WTC11 (cell line): ENCODE data around the gene PRPF6. TPM values are rescaled to one million over a fixed set of nuclear protein-coding genes. Genes with fewer than 3 reads are reported as not detected.

Experiments
- ATAC-seq: fragments of 200-7000 bp; cut with Tn5 transposase; 2 replicates; pipeline ENCODE4 v1.10.0; 2021; ENCODE audit warnings: mild to moderate bottlenecking, moderate library complexity
- CTCF ChIA-PET: fragments of 300-600 bp; sonication (Branson Sonifier 250); formaldehyde crosslinking; loops from one replicate; lab custom pipeline; 2021; ENCODE audit warnings: antibody characterized with exemption; lab: Charles Lee
- POLR2A ChIA-PET: fragments of 350-600 bp; sonication (Branson Sonifier 250); formaldehyde crosslinking; loops from one replicate; lab custom pipeline; 2021; ENCODE audit warnings: antibody characterized with exemption; lab: Charles Lee
- DNase-seq: peaks from one replicate; pipeline ENCODE4 v3.0.0; 2021; ENCODE audit warnings: low spot score
- H3K27ac Mint-ChIP-seq: 2 replicates; pipeline ENCODE4 v1.8.0; 2021; ENCODE audit warnings: mixed read lengths
- H3K27me3 Mint-ChIP-seq: 2 replicates; pipeline ENCODE4 v1.8.0; 2021; ENCODE audit warnings: low read depth, mild to moderate bottlenecking, moderate library complexity, mixed read lengths
- H3K36me3 Mint-ChIP-seq: 2 replicates; pipeline ENCODE4 v1.8.0; 2021; ENCODE audit warnings: mixed read lengths
- H3K4me1 Mint-ChIP-seq: 2 replicates; pipeline ENCODE4 v1.8.0; 2022; ENCODE audit warnings: mixed read lengths
- H3K4me3 Mint-ChIP-seq: 2 replicates; pipeline ENCODE4 v1.8.0; 2021; ENCODE audit warnings: mild to moderate bottlenecking, moderate library complexity, mixed read lengths
- H3K9me3 Mint-ChIP-seq: 2 replicates; pipeline ENCODE4 v1.8.0; 2021; ENCODE audit warnings: mixed read lengths
- CREB1 ChIP-seq: sonication (generic); formaldehyde crosslinking; IDR thresholded peaks from 2 replicates; pipeline ENCODE4 v1.8.0; 2023; ENCODE audit warnings: mild to moderate bottlenecking, missing genetic modification reagents
- GABPB1 ChIP-seq: sonication (generic); formaldehyde crosslinking; IDR thresholded peaks from 2 replicates; pipeline ENCODE4 v1.8.1; 2023; ENCODE audit warnings: mild to moderate bottlenecking, missing genetic modification reagents
- HMGA2 ChIP-seq: fragments of 250-450 bp; sonication (Bioruptor Pico); IDR thresholded peaks from 2 replicates; pipeline ENCODE4 v1.4.0; 2021; ENCODE audit warnings: mild to moderate bottlenecking, moderate library complexity
- JAZF1 ChIP-seq: fragments of 250-450 bp; sonication (Bioruptor Pico); IDR thresholded peaks from 2 replicates; pipeline ENCODE4 v1.9.0; 2021; ENCODE audit warnings: moderate library complexity, mild to moderate bottlenecking, inconsistent platforms
- NR1H2 ChIP-seq: sonication (generic); formaldehyde crosslinking; IDR thresholded peaks from 2 replicates; pipeline ENCODE4 v1.9.0; 2021; ENCODE audit warnings: mild to moderate bottlenecking, moderate library complexity, missing genetic modification reagents
- NR3C1 ChIP-seq: sonication (generic); formaldehyde crosslinking; conservative IDR thresholded peaks from 2 replicates; pipeline ENCODE4 v1.8.1; 2023; ENCODE audit warnings: low read depth, mild to moderate bottlenecking, missing genetic modification reagents
- OVOL2 ChIP-seq: fragments of 250-450 bp; sonication (Bioruptor Pico); IDR thresholded peaks from 2 replicates; pipeline ENCODE4 v1.9.0; 2021; ENCODE audit warnings: mild to moderate bottlenecking, borderline replicate concordance
- PRDM15 ChIP-seq: sonication (generic); formaldehyde crosslinking; IDR thresholded peaks from 2 replicates; pipeline ENCODE4 v1.8.0; 2022; ENCODE audit warnings: missing genetic modification reagents
- SMAD4 ChIP-seq: sonication (generic); formaldehyde crosslinking; IDR thresholded peaks from 2 replicates; pipeline ENCODE4 v1.8.0; 2022; ENCODE audit warnings: mild to moderate bottlenecking, missing genetic modification reagents
- TCF7 ChIP-seq: sonication (generic); formaldehyde crosslinking; IDR thresholded peaks from 2 replicates; pipeline ENCODE4 v1.8.0; 2022; ENCODE audit warnings: mild to moderate bottlenecking, low read depth, missing genetic modification reagents, moderate library complexity
- TEAD4 ChIP-seq: sonication (generic); formaldehyde crosslinking; IDR thresholded peaks from 2 replicates; pipeline ENCODE4 v1.8.0; 2022; ENCODE audit warnings: mild to moderate bottlenecking, missing genetic modification reagents
- TP53 ChIP-seq: sonication (generic); formaldehyde crosslinking; IDR thresholded peaks from 2 replicates; pipeline ENCODE4 v1.8.1; 2023; ENCODE audit warnings: mild to moderate bottlenecking, missing genetic modification reagents
- ZNF121 ChIP-seq: sonication (generic); formaldehyde crosslinking; IDR thresholded peaks from 2 replicates; pipeline ENCODE4 v1.8.0; 2023; ENCODE audit warnings: missing genetic modification reagents
- ZNF138 ChIP-seq: sonication (generic); formaldehyde crosslinking; conservative IDR thresholded peaks from 2 replicates; pipeline ENCODE4 v1.8.1; 2022; ENCODE audit warnings: mild to moderate bottlenecking, moderate library complexity, missing genetic modification reagents
- ZNF423 ChIP-seq: fragments of 250-450 bp; sonication (Bioruptor Pico); IDR thresholded peaks from 2 replicates; pipeline ENCODE4 v2.1.2; 2022; ENCODE audit warnings: mild to moderate bottlenecking, moderate library complexity
- ZNF671 ChIP-seq: fragments of 250-450 bp; sonication (Bioruptor Pico); IDR thresholded peaks from 2 replicates; pipeline ENCODE4 v1.8.0; 2021; ENCODE audit warnings: mild to moderate bottlenecking
- total RNA-seq: library from RNA; stranded (reverse); gene quantifications from 3 replicates; pipeline ENCODE4 v1.2.3, GENCODE V29; 2021
- TF ChIP-seq, protein P1 (sequence below): sonication (generic); formaldehyde crosslinking; conservative IDR thresholded peaks from 2 replicates; pipeline ENCODE4 v1.8.1; 2022; ENCODE audit warnings: mild to moderate bottlenecking, missing genetic modification reagents
- TF ChIP-seq, protein P2 (sequence below): fragments of 250-450 bp; sonication (Bioruptor Pico); IDR thresholded peaks from 2 replicates; pipeline ENCODE4 v1.9.0; 2021; ENCODE audit warnings: moderate library complexity, mild to moderate bottlenecking, inconsistent platforms, borderline replicate concordance
- TF ChIP-seq, protein P3 (sequence below): fragments of 250-450 bp; sonication (Bioruptor Pico); IDR thresholded peaks from 2 replicates; pipeline ENCODE4 v1.9.0; 2021; ENCODE audit warnings: mild to moderate bottlenecking
- TF ChIP-seq, protein P4 (sequence below): sonication (generic); formaldehyde crosslinking; IDR thresholded peaks from 2 replicates; pipeline ENCODE4 v1.8.0; 2023; ENCODE audit warnings: missing genetic modification reagents
- TF ChIP-seq, protein P5 (sequence below): sonication (generic); formaldehyde crosslinking; IDR thresholded peaks from 2 replicates; pipeline ENCODE4 v1.8.1; 2023; ENCODE audit warnings: mild to moderate bottlenecking, moderate library complexity, missing genetic modification reagents
- TF ChIP-seq, protein P6 (sequence below): sonication (generic); formaldehyde crosslinking; conservative IDR thresholded peaks from 2 replicates; pipeline ENCODE4 v1.8.1; 2023; ENCODE audit warnings: mild to moderate bottlenecking, low read depth, missing genetic modification reagents, moderate library complexity

PRPF6 gene
- total RNA-seq, 1 experiment from 2014 or later: 79.4 TPM

GRCh38 chr20:64067733-64068307 lies 86.9 kb downstream of the PRPF6 start (continued):
- no peak for TF ChIP-seq JAZF1
- no peak for TF ChIP-seq TP53 (CRISPR knock-in tag)
- TF ChIP-seq, protein P1, sequence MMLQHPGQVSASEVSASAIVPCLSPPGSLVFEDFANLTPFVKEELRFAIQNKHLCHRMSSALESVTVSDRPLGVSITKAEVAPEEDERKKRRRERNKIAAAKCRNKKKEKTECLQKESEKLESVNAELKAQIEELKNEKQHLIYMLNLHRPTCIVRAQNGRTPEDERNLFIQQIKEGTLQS (CRISPR knock-in tag): no peak
- TF ChIP-seq HMGA2 (CRISPR knock-in tag): no peak
- no peak for TF ChIP-seq TEAD4 (CRISPR knock-in tag)

- POLR2A ChIA-PET: no interaction called here
- H3K9me3 Mint-ChIP-seq: no peaks in the 10 kb centered on the region
- ATAC-seq (no peak), DNase-seq (no peak)
- peaks cover 26% of the 10 kb centered on the region for H3K4me1 Mint-ChIP-seq
- CTCF ChIA-PET: interaction anchor here (0.7 to 2.2 kb wide), 4 partner anchors 14 to 51 kb away, joined by 3 to 12 read pairs (median 8); no protein-coding TSS in a partner anchor
- no peaks in the 10 kb centered on the region for H3K36me3 Mint-ChIP-seq
- no peak overlapping the region for H3K27ac Mint-ChIP-seq
- H3K27me3 Mint-ChIP-seq: peaks cover 2% of the 10 kb centered on the region; the same call in 1 of the 2 replicates
- H3K4me3 Mint-ChIP-seq: no peak overlapping the region
- TF ChIP-seq TCF7 (CRISPR knock-in tag) (no peak), NR1H2 (CRISPR knock-in tag) (no peak), ZNF423 (CRISPR knock-in tag) (no peak), CREB1 (no peak), NR3C1 (CRISPR knock-in tag) (no peak), GABPB1 (CRISPR knock-in tag) (no peak), SMAD4 (CRISPR knock-in tag) (no peak), PRDM15 (CRISPR knock-in tag) (no peak), OVOL2 (CRISPR knock-in tag) (no peak), ZNF121 (CRISPR knock-in tag) (no peak), ZNF138 (CRISPR knock-in tag) (no peak), ZNF671 (no peak)
- TF ChIP-seq, protein P2, sequence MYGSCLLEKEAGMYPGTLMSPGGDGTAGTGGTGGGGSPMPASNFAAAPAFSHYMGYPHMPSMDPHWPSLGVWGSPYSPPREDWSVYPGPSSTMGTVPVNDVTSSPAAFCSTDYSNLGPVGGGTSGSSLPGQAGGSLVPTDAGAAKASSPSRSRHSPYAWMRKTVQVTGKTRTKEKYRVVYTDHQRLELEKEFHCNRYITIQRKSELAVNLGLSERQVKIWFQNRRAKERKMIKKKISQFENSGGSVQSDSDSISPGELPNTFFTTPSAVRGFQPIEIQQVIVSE: no peak
- TF ChIP-seq, protein P3, sequence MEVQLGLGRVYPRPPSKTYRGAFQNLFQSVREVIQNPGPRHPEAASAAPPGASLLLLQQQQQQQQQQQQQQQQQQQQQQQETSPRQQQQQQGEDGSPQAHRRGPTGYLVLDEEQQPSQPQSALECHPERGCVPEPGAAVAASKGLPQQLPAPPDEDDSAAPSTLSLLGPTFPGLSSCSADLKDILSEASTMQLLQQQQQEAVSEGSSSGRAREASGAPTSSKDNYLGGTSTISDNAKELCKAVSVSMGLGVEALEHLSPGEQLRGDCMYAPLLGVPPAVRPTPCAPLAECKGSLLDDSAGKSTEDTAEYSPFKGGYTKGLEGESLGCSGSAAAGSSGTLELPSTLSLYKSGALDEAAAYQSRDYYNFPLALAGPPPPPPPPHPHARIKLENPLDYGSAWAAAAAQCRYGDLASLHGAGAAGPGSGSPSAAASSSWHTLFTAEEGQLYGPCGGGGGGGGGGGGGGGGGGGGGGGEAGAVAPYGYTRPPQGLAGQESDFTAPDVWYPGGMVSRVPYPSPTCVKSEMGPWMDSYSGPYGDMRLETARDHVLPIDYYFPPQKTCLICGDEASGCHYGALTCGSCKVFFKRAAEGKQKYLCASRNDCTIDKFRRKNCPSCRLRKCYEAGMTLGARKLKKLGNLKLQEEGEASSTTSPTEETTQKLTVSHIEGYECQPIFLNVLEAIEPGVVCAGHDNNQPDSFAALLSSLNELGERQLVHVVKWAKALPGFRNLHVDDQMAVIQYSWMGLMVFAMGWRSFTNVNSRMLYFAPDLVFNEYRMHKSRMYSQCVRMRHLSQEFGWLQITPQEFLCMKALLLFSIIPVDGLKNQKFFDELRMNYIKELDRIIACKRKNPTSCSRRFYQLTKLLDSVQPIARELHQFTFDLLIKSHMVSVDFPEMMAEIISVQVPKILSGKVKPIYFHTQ: no peak
- TF ChIP-seq, protein P4, sequence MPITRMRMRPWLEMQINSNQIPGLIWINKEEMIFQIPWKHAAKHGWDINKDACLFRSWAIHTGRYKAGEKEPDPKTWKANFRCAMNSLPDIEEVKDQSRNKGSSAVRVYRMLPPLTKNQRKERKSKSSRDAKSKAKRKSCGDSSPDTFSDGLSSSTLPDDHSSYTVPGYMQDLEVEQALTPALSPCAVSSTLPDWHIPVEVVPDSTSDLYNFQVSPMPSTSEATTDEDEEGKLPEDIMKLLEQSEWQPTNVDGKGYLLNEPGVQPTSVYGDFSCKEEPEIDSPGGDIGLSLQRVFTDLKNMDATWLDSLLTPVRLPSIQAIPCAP (CRISPR knock-in tag): no peak
- TF ChIP-seq, protein P5, sequence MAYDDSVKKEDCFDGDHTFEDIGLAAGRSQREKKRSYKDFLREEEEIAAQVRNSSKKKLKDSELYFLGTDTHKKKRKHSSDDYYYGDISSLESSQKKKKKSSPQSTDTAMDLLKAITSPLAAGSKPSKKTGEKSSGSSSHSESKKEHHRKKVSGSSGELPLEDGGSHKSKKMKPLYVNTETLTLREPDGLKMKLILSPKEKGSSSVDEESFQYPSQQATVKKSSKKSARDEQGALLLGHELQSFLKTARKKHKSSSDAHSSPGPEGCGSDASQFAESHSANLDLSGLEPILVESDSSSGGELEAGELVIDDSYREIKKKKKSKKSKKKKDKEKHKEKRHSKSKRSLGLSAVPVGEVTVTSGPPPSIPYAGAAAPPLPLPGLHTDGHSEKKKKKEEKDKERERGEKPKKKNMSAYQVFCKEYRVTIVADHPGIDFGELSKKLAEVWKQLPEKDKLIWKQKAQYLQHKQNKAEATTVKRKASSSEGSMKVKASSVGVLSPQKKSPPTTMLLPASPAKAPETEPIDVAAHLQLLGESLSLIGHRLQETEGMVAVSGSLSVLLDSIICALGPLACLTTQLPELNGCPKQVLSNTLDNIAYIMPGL: no peak
- TF ChIP-seq, protein P6, sequence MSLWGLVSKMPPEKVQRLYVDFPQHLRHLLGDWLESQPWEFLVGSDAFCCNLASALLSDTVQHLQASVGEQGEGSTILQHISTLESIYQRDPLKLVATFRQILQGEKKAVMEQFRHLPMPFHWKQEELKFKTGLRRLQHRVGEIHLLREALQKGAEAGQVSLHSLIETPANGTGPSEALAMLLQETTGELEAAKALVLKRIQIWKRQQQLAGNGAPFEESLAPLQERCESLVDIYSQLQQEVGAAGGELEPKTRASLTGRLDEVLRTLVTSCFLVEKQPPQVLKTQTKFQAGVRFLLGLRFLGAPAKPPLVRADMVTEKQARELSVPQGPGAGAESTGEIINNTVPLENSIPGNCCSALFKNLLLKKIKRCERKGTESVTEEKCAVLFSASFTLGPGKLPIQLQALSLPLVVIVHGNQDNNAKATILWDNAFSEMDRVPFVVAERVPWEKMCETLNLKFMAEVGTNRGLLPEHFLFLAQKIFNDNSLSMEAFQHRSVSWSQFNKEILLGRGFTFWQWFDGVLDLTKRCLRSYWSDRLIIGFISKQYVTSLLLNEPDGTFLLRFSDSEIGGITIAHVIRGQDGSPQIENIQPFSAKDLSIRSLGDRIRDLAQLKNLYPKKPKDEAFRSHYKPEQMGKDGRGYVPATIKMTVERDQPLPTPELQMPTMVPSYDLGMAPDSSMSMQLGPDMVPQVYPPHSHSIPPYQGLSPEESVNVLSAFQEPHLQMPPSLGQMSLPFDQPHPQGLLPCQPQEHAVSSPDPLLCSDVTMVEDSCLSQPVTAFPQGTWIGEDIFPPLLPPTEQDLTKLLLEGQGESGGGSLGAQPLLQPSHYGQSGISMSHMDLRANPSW (CRISPR knock-in tag): no peak
Observed at GRCh38 chr20:64068386-64069208, 87.7 kb downstream of the PRPF6 start.
